DND-41 (cell line): Measurements from ENCODE around the gene FAM227B.

Source experiments
- ATAC-seq: fragments of 200-7000 bp; cut with Tn5 transposase; 3 replicates; pipeline ENCODE4 v1.9.1; 2021; ENCODE audit warnings: low read depth; ENCODE audit not compliant: insufficient read depth
- DNase-seq: peaks from one replicate; pipeline ENCODE4 v3.0.0-alpha.2; 2020
- H2AFZ ChIP-seq: 2 replicates; pipeline ENCODE4 v1.6.0; 2012; ENCODE audit warnings: low read depth, low read length
- H3K27ac ChIP-seq: 2 replicates; pipeline ENCODE4 v1.5.1; 2012; ENCODE audit warnings: low read length, inconsistent platforms
- H3K27me3 ChIP-seq: fragments of 200-600 bp; sonication (generic); 2 replicates; pipeline ENCODE4 v1.6.0; 2012; ENCODE audit warnings: low read length, mild to moderate bottlenecking, inconsistent platforms; ENCODE audit not compliant: insufficient read depth, poor library complexity
- H3K36me3 ChIP-seq: 2 replicates; pipeline ENCODE4 v1.5.1; 2012; ENCODE audit warnings: low read length, inconsistent platforms; ENCODE audit not compliant: insufficient read depth
- H3K4me1 ChIP-seq: 2 replicates; pipeline ENCODE4 v1.5.1; 2012; ENCODE audit warnings: mild to moderate bottlenecking, low read length; ENCODE audit not compliant: insufficient read depth
- H3K4me2 ChIP-seq: 2 replicates; pipeline ENCODE4 v1.6.0; 2012; ENCODE audit warnings: mild to moderate bottlenecking, moderate library complexity, low read length, inconsistent platforms; ENCODE audit not compliant: insufficient read depth
- H3K4me3 ChIP-seq, 2 experiments: fragments of 200-600 bp in 1 of 2; shearing (Covaris generic) in 1 of 2; 2 replicates each; pipeline ENCODE4 v1.5.1; 2012 to 2016; ENCODE audit warnings: inconsistent platforms in 2 of 2, low read length in 2 of 2, mild to moderate bottlenecking in 2 of 2, low read depth in 1 of 2, moderate library complexity in 1 of 2
- H3K79me2 ChIP-seq: 2 replicates; pipeline ENCODE4 v1.6.0; 2012; ENCODE audit warnings: low read length, inconsistent platforms; ENCODE audit not compliant: insufficient read depth
- H3K9ac ChIP-seq: 2 replicates; pipeline ENCODE4 v1.6.0; 2012; ENCODE audit warnings: low read depth, mild to moderate bottlenecking, inconsistent platforms, low read length, moderate library complexity
- H3K9me3 ChIP-seq: 2 replicates; pipeline ENCODE4 v1.5.1; 2012; ENCODE audit warnings: low read length, moderate library complexity, mild to moderate bottlenecking, inconsistent platforms; ENCODE audit not compliant: insufficient read depth, severe bottlenecking
- H4K20me1 ChIP-seq: 2 replicates; pipeline ENCODE4 v1.6.0; 2012; ENCODE audit warnings: low read length; ENCODE audit not compliant: insufficient read depth
- EZH2 ChIP-seq: IDR thresholded peaks from 3 replicates; pipeline ENCODE4 v1.6.1; 2012; ENCODE audit warnings: borderline replicate concordance, low read depth, mild to moderate bottlenecking, moderate library complexity, low read length, inconsistent platforms; ENCODE audit not compliant: severe bottlenecking
- TF ChIP-seq, protein P1 (sequence below): IDR thresholded peaks from 2 replicates; pipeline ENCODE4 v1.5.1; 2012; ENCODE audit warnings: borderline replicate concordance, low read length, moderate library complexity, mild to moderate bottlenecking; ENCODE audit not compliant: poor library complexity, severe bottlenecking; ENCODE audit errors: extremely low read depth

Gene FAM227B

DNA sequence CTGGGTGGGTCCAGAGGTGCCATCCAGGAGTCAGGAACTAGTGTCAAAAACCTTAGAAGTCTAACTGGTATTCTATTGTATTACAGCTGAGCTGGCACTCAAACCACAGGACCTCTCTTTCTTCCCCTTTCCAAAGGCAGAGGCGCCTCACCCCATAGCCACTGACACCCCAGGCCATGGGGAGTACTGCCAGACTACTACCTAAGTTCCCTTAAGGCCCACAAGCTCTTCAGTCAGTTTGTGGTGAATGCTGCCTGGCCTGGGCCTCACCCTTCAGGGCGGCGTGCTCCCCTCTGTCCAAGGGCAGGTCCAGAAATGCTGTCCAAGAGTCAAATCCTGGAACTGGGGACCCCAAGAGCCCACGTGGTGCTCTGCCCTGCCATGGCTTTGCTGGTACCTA is 240.6 kb downstream of the FAM227B start:
- Histone ChIP-seq H2AFZ (no peak overlapping the region), H3K79me2 (no peaks in the 10 kb centered on the region), H3K9me3 (no peaks in the 10 kb centered on the region), H4K20me1 (no peaks in the 10 kb centered on the region), H3K9ac (no peak overlapping the region), H3K4me2 (no peak overlapping the region), H3K36me3 (no peaks in the 10 kb centered on the region), H3K27ac (no peak overlapping the region), H3K27me3 (peaks cover 3% of the 10 kb centered on the region), H3K4me1 (no peaks in the 10 kb centered on the region), H3K4me3 (no peak overlapping the region)
- ATAC-seq = no peak
- TF ChIP-seq, protein P1, sequence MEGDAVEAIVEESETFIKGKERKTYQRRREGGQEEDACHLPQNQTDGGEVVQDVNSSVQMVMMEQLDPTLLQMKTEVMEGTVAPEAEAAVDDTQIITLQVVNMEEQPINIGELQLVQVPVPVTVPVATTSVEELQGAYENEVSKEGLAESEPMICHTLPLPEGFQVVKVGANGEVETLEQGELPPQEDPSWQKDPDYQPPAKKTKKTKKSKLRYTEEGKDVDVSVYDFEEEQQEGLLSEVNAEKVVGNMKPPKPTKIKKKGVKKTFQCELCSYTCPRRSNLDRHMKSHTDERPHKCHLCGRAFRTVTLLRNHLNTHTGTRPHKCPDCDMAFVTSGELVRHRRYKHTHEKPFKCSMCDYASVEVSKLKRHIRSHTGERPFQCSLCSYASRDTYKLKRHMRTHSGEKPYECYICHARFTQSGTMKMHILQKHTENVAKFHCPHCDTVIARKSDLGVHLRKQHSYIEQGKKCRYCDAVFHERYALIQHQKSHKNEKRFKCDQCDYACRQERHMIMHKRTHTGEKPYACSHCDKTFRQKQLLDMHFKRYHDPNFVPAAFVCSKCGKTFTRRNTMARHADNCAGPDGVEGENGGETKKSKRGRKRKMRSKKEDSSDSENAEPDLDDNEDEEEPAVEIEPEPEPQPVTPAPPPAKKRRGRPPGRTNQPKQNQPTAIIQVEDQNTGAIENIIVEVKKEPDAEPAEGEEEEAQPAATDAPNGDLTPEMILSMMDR = no peak
- TF ChIP-seq EZH2 = no peak
- DNase-seq = no peak

DNA sequence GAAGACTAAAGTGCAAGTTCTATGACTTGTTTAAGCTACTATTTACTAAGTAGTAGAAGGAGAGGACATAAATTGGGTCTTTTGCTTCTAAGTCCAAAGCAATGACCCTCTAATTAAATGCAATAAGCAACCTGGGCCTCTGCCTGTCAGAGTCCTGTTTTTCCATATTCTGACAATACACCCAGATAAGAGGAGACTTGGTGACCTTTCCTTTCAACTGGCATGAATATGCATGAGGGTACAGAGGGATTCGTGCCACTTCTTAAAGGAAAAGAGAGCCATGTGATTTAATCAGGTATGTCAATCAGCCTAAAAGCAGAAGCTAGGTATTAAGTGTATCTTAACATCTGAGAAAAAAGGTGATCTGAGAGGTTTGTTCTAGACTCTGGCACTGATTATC is 248.3 kb downstream of the FAM227B start:
- DNase-seq = no peak
- no peak overlapping the region for H2AFZ ChIP-seq
- H4K20me1 ChIP-seq = no peaks in the 10 kb centered on the region
- H3K9me3 ChIP-seq = no peaks in the 10 kb centered on the region
- H3K27ac ChIP-seq = no peak overlapping the region
- H3K4me1 ChIP-seq = no peaks in the 10 kb centered on the region
- no peaks in the 10 kb centered on the region for H3K27me3 ChIP-seq
- no peak overlapping the region for H3K9ac ChIP-seq
- no peaks in the 10 kb centered on the region for H3K79me2 ChIP-seq
- H3K4me2 ChIP-seq = no peak overlapping the region
- no peak for ATAC-seq
- TF ChIP-seq, protein P1 = no peak
- TF ChIP-seq EZH2 = no peak
- no peak overlapping the region for H3K4me3 ChIP-seq
- no peaks in the 10 kb centered on the region for H3K36me3 ChIP-seq

DNA sequence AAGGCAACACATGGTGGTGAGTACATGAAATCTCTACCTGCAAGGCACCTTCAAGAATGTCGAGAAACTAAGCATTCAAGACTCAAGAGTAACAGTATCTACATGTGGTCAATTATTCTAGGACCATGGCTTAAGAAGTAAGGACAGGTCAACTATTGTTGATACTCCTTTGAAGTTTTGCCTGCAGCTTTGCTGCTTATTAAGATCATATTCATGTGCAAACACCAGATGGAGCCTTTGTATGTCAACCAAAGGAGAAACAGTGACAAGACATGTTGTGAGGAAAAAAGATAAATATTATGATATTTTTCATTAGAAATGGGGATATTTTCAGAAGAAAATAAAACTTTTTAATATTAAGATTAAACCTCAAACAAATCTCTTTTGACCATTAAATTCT is 249.8 kb downstream of the FAM227B start:
- DNase-seq = no peak
- H3K4me2 ChIP-seq = no peak overlapping the region

More for the DNA sequence above, 249.8 kb downstream of the FAM227B start:
- no peak for ATAC-seq
- no peak overlapping the region for H3K4me3 ChIP-seq
- H3K27ac ChIP-seq = no peak overlapping the region
- H3K36me3 ChIP-seq = no peaks in the 10 kb centered on the region
- no peaks in the 10 kb centered on the region for H3K79me2 ChIP-seq
- no peak overlapping the region for H2AFZ ChIP-seq
- no peaks in the 10 kb centered on the region for H3K27me3 ChIP-seq
- no peak overlapping the region for H3K9ac ChIP-seq
- no peaks in the 10 kb centered on the region for H3K9me3 ChIP-seq
- TF ChIP-seq, protein P1 = no peak
- TF ChIP-seq EZH2 = no peak
- no peaks in the 10 kb centered on the region for H4K20me1 ChIP-seq
- no peaks in the 10 kb centered on the region for H3K4me1 ChIP-seq
